Neuronal stem cell (in vitro differentiated cells): ENCODE data around the gene NAA16.
A peak's percentile ranks its signal among the peaks of the same experiment; 100 is the strongest.

Experiments
- DNase-seq: peaks from one replicate; pipeline ENCODE4 v3.0.0-alpha.2; 2013; ENCODE audit warnings: low spot score
- H2AFZ ChIP-seq: one replicate; pipeline ENCODE4 v1.6.1; 2013; ENCODE audit warnings: mild to moderate bottlenecking, low read length, inconsistent platforms
- H2AK5ac ChIP-seq: 2 replicates; pipeline ENCODE4 v1.6.1; 2013; ENCODE audit warnings: low read depth, mild to moderate bottlenecking, inconsistent platforms, low read length, moderate library complexity, mixed read lengths
- H2BK120ac ChIP-seq: 2 replicates; pipeline ENCODE4 v1.6.1; 2013; ENCODE audit warnings: low read depth, mild to moderate bottlenecking, inconsistent platforms, low read length, moderate library complexity, mixed read lengths
- H2BK12ac ChIP-seq: one replicate; pipeline ENCODE4 v1.6.1; 2013; ENCODE audit warnings: low read length, inconsistent platforms
- H2BK15ac ChIP-seq: 2 replicates; pipeline ENCODE4 v1.6.1; 2013; ENCODE audit warnings: mild to moderate bottlenecking, low read length, inconsistent platforms, mixed read lengths
- H2BK5ac ChIP-seq: one replicate; pipeline ENCODE4 v1.6.1; 2013; ENCODE audit warnings: inconsistent platforms, mild to moderate bottlenecking, low read length, moderate library complexity
- H3K14ac ChIP-seq: one replicate; pipeline ENCODE4 v1.6.1; 2013; ENCODE audit warnings: low read length, inconsistent platforms
- H3K18ac ChIP-seq: 2 replicates; pipeline ENCODE4 v1.6.1; 2013; ENCODE audit warnings: low read length, inconsistent platforms
- H3K23ac ChIP-seq: 2 replicates; pipeline ENCODE4 v1.6.1; 2013; ENCODE audit warnings: low read depth, mild to moderate bottlenecking, mixed read lengths, low read length, inconsistent platforms; ENCODE audit not compliant: poor library complexity
- H3K27ac ChIP-seq: replicated peaks from 3 replicates; pipeline ENCODE4 v1.5.1; 2013; ENCODE audit warnings: low read length, inconsistent platforms
- H3K27me3 ChIP-seq, 3 experiments: 2 replicates each; pipeline ENCODE4 v1.6.1; 2013; ENCODE audit warnings: low read length in 3 of 3, mild to moderate bottlenecking in 2 of 3, inconsistent platforms in 1 of 3, low read depth in 1 of 3, mixed read lengths in 1 of 3, moderate library complexity in 1 of 3; ENCODE audit not compliant: control insufficient read depth in 3 of 3, insufficient read depth in 3 of 3
- H3K36me3 ChIP-seq, 2 donors: replicated peaks in 1 of 2; 2 replicates each; pipeline ENCODE4 v1.6.1; 2013; ENCODE audit warnings: low read length in 2 of 2; ENCODE audit not compliant: control insufficient read depth in 2 of 2, insufficient read depth in 2 of 2
- H3K4ac ChIP-seq: 2 replicates; pipeline ENCODE4 v1.6.1; 2013; ENCODE audit warnings: inconsistent platforms, mild to moderate bottlenecking, low read length, moderate library complexity
- H3K4me1 ChIP-seq, 2 donors: 1 replicate in 1 of 2; 2 replicates in 1 of 2; pipeline ENCODE4 v1.6.1; 2013; ENCODE audit warnings: low read length in 2 of 2, low read depth in 1 of 2; ENCODE audit not compliant: control insufficient read depth in 2 of 2, insufficient read depth in 1 of 2
- H3K4me2 ChIP-seq: one replicate; pipeline ENCODE4 v1.6.1; 2013; ENCODE audit warnings: mild to moderate bottlenecking, low read length, inconsistent platforms; ENCODE audit not compliant: insufficient read depth, poor library complexity, severe bottlenecking
- H3K4me3 ChIP-seq, 2 donors: 2 replicates each; pipeline ENCODE4 v1.5.1; 2013; ENCODE audit warnings: low read length in 2 of 2, mild to moderate bottlenecking in 2 of 2, inconsistent platforms in 1 of 2, moderate library complexity in 1 of 2
- H3K79me1 ChIP-seq: one replicate; pipeline ENCODE4 v1.6.1; 2013; ENCODE audit warnings: low read depth, mild to moderate bottlenecking, inconsistent platforms, low read length, moderate library complexity
- H3K9ac ChIP-seq: one replicate; pipeline ENCODE4 v1.6.1; 2013; ENCODE audit warnings: mild to moderate bottlenecking, low read depth, low read length, inconsistent platforms; ENCODE audit not compliant: poor library complexity
- H3K9me3 ChIP-seq, 2 donors: replicated peaks in 1 of 2; 2 replicates each; pipeline versions ENCODE3 to v1.6.1; 2013; ENCODE audit warnings: low read length in 2 of 2, mild to moderate bottlenecking in 2 of 2, inconsistent platforms in 1 of 2, low read depth in 1 of 2, mixed read lengths in 1 of 2, moderate library complexity in 1 of 2; ENCODE audit not compliant: control insufficient read depth in 2 of 2, insufficient read depth in 1 of 2
- H4K8ac ChIP-seq: one replicate; pipeline ENCODE4 v1.6.1; 2013; ENCODE audit warnings: low read depth, mild to moderate bottlenecking, inconsistent platforms, low read length, moderate library complexity
- H4K91ac ChIP-seq: one replicate; pipeline ENCODE4 v1.6.1; 2013; ENCODE audit warnings: low read length, low read depth, mild to moderate bottlenecking, inconsistent platforms; ENCODE audit not compliant: poor library complexity
- WGBS, 2 donors: extraction: QIAGEN DNeasy Blood & Tissue Kit; methylation state at CpG; one replicate each; pipeline ENCODE4 v1.1.7; 2013; ENCODE audit warnings: missing lambda C conversion rate in 2 of 2, mixed read lengths in 1 of 2; ENCODE audit not compliant: insufficient read length in 2 of 2, insufficient replicate concordance in 1 of 2; ENCODE audit errors: extremely low coverage in 2 of 2; 5-methylcytosine and 5-hydroxymethylcytosine counted together

The NAA16 gene

DNA sequence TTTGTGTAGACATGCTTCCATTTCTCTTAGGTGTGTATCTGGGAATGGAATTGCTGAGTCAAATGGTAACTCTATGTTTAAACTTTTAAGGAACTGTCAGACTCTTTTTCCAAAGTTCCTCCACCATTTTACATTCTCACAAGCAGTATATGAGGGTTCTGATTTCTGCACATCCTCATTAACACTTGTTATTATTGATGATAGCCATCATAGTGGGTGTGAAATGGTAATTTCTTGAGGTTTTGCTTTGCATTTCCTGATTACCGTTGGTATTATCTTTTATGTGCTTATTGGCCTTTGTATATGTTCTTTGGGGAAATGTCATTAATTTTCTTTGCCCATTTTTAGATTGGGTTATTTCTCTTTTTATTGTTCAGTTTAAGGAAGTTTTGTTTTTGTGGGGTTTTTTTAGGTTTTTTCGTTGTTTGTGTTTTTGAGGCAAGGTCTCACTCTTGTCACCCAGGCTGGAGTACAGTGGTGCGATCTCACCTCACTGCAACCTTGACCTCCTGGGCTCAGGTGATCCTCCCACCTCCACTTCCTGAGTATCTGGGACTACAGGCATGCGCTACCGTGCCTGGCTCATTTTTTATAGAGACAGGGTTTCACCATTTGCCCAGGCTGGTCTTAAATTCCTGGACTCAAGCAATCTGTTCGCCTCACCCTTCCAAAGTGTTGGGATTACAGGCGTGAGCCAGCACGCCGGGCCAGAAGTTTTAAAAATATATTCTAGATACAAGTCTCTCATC, 34.3 kb downstream of the NAA16 start:
- no peak overlapping the region for H2BK15ac ChIP-seq
- H3K14ac ChIP-seq = no peak overlapping the region
- H3K4me1 ChIP-seq = no peaks in the 10 kb centered on the region
- H3K9ac ChIP-seq = no peak overlapping the region
- no peak overlapping the region for H2BK5ac ChIP-seq
- WGBS, 2 donors = 100% methylated on average over 1 of the region's 9 CpGs; no CpG with 5 or more reads in 1 of the 2 donors
- H3K27me3 ChIP-seq = no peaks in the 10 kb centered on the region
- no peak overlapping the region for H3K27ac ChIP-seq
- H3K79me1 ChIP-seq = peaks cover 8% of the 10 kb centered on the region
- no peak overlapping the region for H3K4ac ChIP-seq
- no peak overlapping the region for H2BK12ac ChIP-seq
- no peak overlapping the region for H3K4me3 ChIP-seq
- no peak overlapping the region for H2BK120ac ChIP-seq
- H3K4me2 ChIP-seq = no peak overlapping the region
- DNase-seq = no peak
- H4K8ac ChIP-seq = no peak overlapping the region
- peaks cover 0 to 17% of the 10 kb centered on the region in 2 donors for H3K9me3 ChIP-seq
- no peak overlapping the region for H4K91ac ChIP-seq
- H2AK5ac ChIP-seq = no peak overlapping the region
- H2AFZ ChIP-seq = no peak overlapping the region
- H3K23ac ChIP-seq = no peak overlapping the region
- H3K36me3 ChIP-seq = peaks cover 13 to 87% of the 10 kb centered on the region in 2 donors
- H3K18ac ChIP-seq = no peak overlapping the region

DNA sequence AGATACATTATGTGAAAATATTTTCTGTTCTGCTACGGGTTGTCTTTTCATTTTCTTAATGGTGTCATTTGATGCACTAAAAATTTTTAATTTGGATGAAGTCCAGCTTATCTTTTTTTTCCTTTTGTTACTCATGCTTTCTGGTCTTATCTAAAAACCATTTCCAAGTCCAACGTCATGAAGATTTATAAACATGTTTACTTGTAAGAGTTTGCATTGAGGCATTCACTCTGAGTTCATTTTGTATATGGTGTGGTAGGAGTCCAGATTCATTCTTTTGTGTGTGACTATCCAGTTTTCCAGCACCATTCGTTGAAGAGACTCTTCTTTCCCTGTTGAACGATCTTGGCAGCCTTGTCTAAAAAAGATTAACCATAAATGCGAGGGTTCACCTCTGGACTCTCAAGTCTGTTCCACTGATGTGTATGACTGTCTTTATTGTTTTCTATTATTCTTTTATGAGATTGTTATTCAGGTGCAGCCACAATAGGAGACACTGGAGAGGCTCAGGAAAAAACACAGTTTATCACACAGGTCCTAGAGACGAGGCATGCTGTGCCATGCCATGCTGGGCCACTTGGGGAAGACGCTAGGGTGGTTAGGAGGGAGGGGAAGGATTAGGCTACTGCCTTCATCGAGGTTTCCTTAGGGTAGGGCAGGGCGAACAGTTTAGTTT, 35.0 kb downstream of the NAA16 start:
- no peak overlapping the region for H2BK5ac ChIP-seq
- H2AK5ac ChIP-seq = no peak overlapping the region
- H3K4me2 ChIP-seq = no peak overlapping the region
- H3K79me1 ChIP-seq = peaks cover 8% of the 10 kb centered on the region
- WGBS, 2 donors = no CpG with 5 or more reads among the region's 9 CpGs
- no peak overlapping the region for H3K27ac ChIP-seq
- H3K14ac ChIP-seq = no peak overlapping the region
- H3K4me1 ChIP-seq = no peaks in the 10 kb centered on the region
- no peak overlapping the region for H2AFZ ChIP-seq
- H3K36me3 ChIP-seq = peaks cover 13 to 89% of the 10 kb centered on the region in 2 donors
- no peak overlapping the region for H2BK15ac ChIP-seq
- no peak overlapping the region for H3K23ac ChIP-seq
- no peak overlapping the region for H3K18ac ChIP-seq
- H3K9ac ChIP-seq = no peak overlapping the region
- DNase-seq = no peak
- no peak overlapping the region for H4K8ac ChIP-seq
- no peaks in the 10 kb centered on the region for H3K27me3 ChIP-seq
- no peak overlapping the region for H3K4me3 ChIP-seq
- H4K91ac ChIP-seq = no peak overlapping the region
- no peak overlapping the region for H2BK12ac ChIP-seq
- H3K4ac ChIP-seq = no peak overlapping the region
- no peak overlapping the region for H2BK120ac ChIP-seq
- peaks cover 0 to 17% of the 10 kb centered on the region in 2 donors for H3K9me3 ChIP-seq

DNA sequence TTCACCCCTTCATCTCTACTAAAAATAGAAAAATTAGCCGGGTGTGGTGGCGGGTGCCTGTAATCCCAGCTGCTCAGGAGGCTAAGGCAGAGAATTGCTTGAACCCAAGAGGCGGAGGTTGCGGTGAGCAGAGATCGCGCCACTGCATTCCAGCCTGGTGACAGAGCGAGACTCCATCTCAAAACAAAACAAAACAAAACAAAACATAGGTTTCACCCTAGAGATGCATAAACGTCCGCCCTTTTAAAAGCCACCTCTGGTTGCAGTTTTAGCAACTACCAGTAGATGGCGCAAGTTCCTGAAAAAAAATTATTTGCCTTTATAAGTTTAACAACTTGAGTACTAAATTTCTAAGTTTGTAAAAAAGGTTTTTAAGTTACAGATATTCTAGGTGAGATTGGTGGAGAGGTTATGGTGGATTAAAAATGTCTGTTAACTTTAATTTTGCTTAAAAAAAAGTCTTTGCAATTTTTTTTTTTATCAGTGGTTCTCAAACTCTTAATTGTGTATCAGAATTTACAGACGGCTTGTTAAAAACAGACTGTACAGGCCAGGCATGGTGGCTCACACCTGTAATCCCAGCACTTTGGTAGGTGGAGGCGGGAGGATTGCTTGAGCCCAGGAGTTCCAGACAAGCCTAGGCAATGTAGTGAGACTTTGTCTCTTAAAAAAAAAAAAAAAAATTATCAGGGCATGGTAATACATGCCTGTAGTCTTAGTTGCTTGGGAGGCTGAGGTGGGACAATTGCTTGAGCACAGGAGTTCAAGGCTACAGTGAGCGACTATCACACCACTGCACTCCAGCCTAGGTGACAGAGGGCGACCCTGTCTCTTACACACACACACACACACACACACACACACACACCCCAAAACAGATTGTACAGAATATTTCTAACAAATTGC, 42.1 kb downstream of the NAA16 start:
- Histone ChIP-seq H3K4me1 (no peaks in the 10 kb centered on the region), H2BK120ac (no peak overlapping the region), H2BK12ac (no peak overlapping the region), H3K4ac (no peak overlapping the region), H2AK5ac (no peak overlapping the region), H2AFZ (no peak overlapping the region), H3K79me1 (peaks cover 4% of the 10 kb centered on the region), H3K27me3 (no peaks in the 10 kb centered on the region), H2BK15ac (no peak overlapping the region), H3K18ac (no peak overlapping the region), H3K27ac (no peak overlapping the region), H3K14ac (no peak overlapping the region), H3K4me2 (no peak overlapping the region), H4K91ac (no peak overlapping the region), H3K9ac (no peak overlapping the region), H2BK5ac (no peak overlapping the region), H3K36me3 (peaks cover 11 to 84% of the 10 kb centered on the region in 2 donors), H3K23ac (no peak overlapping the region), H3K4me3 (no peak overlapping the region), H4K8ac (no peak overlapping the region), H3K9me3 (peaks cover 0 to 4% of the 10 kb centered on the region in 2 donors)
- peak; percentile 38 for DNase-seq
- WGBS, 2 donors = no CpG with 5 or more reads among the region's 14 CpGs
